A549 (cell line): Measurements from ENCODE around the gene ST6GAL1.

Experiments used
- CBX8 ChIP-seq: fragments of 200-600 bp; sonication (generic); IDR thresholded peaks from 2 replicates; pipeline ENCODE4 v1.6.1; 2016
- ESRRA ChIP-seq: fragments of 150-350 bp; IDR thresholded peaks from 2 replicates; pipeline ENCODE4 v1.6.1; 2014; ENCODE audit warnings: mild to moderate bottlenecking, low read length, borderline replicate concordance
- JUNB ChIP-seq: fragments of >200 bp; sonication (Bioruptor Twin); formaldehyde crosslinking; IDR thresholded peaks from 2 replicates; pipeline ENCODE4 v1.6.1; 2016
- MYC ChIP-seq: IDR thresholded peaks from 2 replicates; pipeline ENCODE4 v1.6.1; 2012; ENCODE audit warnings: mild to moderate bottlenecking, inconsistent platforms, low read length, improper control_type of control experiment, borderline replicate concordance
- POLR2A ChIP-seq: IDR thresholded peaks from 2 replicates; pipeline ENCODE4 v1.6.1; 2012; ENCODE audit warnings: mild to moderate bottlenecking, low read length
- TF ChIP-seq, protein P1 (sequence below): fragments of 200-600 bp; sonication (generic); IDR thresholded peaks from 2 replicates; pipeline ENCODE4 v1.6.1; 2016; ENCODE audit warnings: antibody characterized with exemption, mild to moderate bottlenecking, moderate library complexity
- TF ChIP-seq, protein P2 (sequence below): fragments of >200 bp; sonication (Bioruptor Twin); formaldehyde crosslinking; IDR thresholded peaks from 3 replicates; pipeline ENCODE4 v1.5.1; 2016
- TF ChIP-seq, protein P3 (sequence below): fragments of 250-450 bp; sonication (Bioruptor Pico); IDR thresholded peaks from 2 replicates; pipeline ENCODE4 v1.5.0; 2020; ENCODE audit warnings: low read depth, mild to moderate bottlenecking, moderate library complexity

DNA sequence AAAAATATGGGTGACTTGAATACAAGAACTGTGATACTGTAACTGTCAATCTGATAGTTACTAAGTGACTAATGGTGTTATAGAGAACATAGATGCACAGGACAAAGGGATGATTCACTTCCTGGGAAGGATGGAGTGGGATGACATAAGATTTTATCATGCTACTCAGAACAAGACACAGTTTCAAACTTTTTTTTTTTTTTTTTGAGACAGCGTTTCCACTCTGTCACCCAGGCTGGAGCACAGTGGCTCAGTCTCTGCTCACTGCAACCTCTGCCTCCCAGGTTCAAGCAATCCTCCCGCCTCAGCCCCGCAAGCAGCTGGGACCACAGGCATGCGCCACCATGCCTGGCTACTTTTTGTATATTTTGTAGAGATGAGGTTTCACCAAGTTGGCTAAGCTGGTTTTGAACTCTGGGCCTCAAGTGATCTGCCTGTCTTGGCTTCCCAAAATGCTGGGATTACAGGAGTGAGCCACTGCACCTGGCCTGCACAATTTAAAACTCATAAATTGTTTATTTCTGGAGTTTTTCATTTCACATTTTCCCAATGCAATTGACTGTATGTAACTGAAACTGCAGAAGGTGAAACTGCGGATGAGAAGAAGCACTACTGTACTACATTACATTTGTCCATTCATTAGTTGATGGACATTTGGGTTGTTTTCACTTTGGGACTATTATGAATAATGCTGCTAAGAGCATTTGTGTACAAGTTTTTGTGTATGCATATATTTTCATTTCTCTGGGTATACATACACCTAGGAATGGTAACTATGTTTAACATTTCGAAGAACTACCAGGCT, 47.2 kb upstream of the ST6GAL1 start:
- TF ChIP-seq, protein P1, sequence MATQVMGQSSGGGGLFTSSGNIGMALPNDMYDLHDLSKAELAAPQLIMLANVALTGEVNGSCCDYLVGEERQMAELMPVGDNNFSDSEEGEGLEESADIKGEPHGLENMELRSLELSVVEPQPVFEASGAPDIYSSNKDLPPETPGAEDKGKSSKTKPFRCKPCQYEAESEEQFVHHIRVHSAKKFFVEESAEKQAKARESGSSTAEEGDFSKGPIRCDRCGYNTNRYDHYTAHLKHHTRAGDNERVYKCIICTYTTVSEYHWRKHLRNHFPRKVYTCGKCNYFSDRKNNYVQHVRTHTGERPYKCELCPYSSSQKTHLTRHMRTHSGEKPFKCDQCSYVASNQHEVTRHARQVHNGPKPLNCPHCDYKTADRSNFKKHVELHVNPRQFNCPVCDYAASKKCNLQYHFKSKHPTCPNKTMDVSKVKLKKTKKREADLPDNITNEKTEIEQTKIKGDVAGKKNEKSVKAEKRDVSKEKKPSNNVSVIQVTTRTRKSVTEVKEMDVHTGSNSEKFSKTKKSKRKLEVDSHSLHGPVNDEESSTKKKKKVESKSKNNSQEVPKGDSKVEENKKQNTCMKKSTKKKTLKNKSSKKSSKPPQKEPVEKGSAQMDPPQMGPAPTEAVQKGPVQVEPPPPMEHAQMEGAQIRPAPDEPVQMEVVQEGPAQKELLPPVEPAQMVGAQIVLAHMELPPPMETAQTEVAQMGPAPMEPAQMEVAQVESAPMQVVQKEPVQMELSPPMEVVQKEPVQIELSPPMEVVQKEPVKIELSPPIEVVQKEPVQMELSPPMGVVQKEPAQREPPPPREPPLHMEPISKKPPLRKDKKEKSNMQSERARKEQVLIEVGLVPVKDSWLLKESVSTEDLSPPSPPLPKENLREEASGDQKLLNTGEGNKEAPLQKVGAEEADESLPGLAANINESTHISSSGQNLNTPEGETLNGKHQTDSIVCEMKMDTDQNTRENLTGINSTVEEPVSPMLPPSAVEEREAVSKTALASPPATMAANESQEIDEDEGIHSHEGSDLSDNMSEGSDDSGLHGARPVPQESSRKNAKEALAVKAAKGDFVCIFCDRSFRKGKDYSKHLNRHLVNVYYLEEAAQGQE, result no peak
- TF ChIP-seq POLR2A, result no peak
- no peak for TF ChIP-seq JUNB
- TF ChIP-seq CBX8, result no peak
- no peak for TF ChIP-seq MYC
- TF ChIP-seq, protein P2, sequence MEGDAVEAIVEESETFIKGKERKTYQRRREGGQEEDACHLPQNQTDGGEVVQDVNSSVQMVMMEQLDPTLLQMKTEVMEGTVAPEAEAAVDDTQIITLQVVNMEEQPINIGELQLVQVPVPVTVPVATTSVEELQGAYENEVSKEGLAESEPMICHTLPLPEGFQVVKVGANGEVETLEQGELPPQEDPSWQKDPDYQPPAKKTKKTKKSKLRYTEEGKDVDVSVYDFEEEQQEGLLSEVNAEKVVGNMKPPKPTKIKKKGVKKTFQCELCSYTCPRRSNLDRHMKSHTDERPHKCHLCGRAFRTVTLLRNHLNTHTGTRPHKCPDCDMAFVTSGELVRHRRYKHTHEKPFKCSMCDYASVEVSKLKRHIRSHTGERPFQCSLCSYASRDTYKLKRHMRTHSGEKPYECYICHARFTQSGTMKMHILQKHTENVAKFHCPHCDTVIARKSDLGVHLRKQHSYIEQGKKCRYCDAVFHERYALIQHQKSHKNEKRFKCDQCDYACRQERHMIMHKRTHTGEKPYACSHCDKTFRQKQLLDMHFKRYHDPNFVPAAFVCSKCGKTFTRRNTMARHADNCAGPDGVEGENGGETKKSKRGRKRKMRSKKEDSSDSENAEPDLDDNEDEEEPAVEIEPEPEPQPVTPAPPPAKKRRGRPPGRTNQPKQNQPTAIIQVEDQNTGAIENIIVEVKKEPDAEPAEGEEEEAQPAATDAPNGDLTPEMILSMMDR, result no peak
- TF ChIP-seq, protein P3, sequence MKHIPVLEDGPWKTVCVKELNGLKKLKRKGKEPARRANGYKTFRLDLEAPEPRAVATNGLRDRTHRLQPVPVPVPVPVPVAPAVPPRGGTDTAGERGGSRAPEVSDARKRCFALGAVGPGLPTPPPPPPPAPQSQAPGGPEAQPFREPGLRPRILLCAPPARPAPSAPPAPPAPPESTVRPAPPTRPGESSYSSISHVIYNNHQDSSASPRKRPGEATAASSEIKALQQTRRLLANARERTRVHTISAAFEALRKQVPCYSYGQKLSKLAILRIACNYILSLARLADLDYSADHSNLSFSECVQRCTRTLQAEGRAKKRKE (CRISPR knock-in tag), result no peak
- no peak for TF ChIP-seq ESRRA
